HG02884 (cell line): ENCODE results near the gene PCDHGA1.

Experiments
- ATAC-seq: cut with Tn5 transposase; IDR thresholded peaks from one replicate; pipeline ENCODE4 v1.9.1; 2021; ENCODE audit warnings: mild to moderate bottlenecking, moderate library complexity; ENCODE audit not compliant: unreplicated experiment

Gene PCDHGA1

DNA sequence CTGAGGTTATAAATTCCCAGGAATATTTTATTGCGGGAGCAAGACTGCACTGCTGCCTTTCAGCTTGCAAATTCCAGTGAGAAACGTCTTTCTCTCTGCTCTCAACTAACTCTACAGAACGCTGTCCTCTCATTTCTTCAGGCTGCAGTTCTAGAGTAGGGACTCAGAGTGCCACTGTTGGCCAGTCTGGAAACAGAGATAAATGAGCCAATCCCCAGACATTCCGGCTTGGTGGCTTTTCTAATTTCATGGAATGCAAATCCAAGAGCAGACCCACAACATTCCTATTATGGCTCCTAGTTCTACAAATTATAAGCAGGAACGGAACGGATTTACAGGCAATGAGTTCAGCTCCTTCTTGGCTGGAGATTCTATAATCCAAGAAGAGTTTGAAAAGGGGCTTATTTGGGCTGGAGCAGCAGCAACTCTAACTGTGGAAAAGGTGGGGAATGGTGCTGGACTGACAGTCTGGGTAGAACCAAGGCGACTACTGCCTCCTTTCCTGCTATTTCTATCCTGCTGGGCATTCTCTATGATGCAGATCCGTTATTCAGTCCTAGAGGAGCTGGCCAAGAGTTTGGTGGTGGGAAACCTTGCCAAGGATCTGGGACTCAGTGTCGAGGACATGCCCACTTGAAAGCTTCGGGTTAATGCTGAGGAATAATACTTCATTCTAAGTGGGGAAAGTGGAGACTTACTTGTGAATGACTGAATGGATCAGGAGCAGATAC, 109.3 kb downstream of the PCDHGA1 start:
- ATAC-seq, result no peak

DNA sequence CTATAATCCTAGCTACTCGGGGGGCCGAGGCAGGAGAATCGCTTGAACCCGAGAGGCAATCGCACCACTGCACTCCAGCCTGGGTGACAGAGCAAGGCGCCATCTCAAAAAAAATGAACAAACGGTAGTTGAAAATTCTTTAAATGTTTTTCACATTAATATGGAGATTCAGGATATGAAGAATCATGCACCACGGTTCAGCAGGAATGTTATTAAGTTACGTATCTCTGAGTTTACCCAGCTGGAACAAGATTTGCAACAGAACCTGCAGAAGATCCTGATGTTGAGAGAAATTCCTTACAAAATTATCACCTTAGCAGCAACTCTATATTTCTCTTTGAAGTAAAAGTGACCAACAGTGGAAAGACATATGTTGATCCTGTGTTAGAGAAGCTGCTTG, 110.0 kb downstream of the PCDHGA1 start:
- ATAC-seq, result no peak

DNA sequence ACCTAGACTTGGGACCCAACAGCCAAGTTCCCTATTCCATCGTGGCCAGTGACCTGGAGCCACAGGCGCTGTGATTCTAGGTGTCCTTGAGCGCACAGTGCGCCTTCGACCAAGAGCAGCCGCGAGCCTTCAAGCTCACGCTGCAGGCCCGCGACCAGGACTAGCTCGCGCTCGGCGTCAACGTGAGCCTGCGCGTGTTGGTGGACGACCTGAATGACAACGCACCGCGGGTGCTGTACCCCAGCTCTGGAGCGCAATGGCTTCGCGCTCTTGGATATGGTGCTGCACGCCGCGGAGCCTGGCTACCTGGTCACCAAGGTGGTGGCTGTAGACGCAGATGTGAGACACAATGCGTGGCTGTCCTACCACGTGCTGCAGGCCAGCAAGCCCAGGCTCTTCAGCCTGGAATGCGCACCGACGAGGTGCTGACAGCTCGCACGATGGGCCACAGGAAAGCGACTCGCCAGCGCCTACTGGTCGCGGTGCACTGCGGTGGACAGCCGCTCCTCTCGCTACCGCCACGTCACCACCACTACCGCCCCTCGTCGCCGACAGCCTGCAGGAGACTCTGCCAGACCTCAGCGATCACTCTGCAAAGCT, 111.4 kb downstream of the PCDHGA1 start:
- ATAC-seq, result no peak

DNA sequence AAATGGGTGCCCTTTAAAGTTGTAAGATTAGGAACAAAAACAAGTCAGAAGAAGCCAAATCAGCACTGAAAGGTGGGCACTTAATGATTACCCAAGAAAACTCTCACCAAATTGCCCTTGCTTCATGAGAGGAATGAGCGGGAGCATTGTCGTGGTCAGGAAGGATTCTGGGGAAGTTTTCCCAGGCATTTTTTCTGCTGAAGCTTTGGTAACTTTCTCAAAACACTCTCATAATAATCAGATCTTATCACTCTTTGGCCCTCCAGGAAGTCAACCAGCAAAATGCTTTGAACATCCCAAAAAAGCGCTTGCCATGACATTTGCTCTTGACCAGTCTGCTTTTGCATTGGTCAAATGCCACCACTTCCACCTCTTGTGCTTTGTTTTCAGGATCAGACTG, 135.0 kb downstream of the PCDHGA1 start:
- no peak for ATAC-seq

DNA sequence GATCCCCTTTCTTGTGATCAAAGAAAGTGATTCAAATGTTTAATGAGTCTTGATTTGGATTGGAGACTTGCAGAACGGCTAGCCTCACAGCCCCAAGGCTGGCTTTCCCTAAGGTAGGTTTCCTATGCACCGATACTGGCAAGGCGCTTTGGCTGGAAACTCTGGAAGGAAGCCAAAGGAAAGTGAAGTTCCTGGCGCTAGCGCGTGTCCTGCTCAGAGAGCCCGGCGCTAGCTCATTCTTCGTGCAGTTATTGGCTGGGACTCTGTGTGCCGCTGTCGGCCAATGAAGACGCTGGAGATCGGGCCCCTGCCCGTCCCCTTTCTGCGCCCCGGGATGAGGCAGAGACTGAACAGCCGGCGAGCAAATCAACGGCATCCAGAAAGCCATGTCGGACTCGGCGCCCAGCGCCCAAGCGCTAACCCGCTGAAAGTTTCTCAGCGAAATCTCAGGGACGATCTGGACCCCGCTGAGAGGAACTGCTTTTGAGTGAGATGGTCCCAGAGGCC, 145.4 kb downstream of the PCDHGA1 start, which contains the start of gene PCDHGC3:
Gene PCDHGC3, plus strand, starts transcription at position 342 of the 507 bp plus-strand sequence. Its CDS starts 151 bp downstream, at position 493.
- ATAC-seq, result peak; percentile 96

DNA sequence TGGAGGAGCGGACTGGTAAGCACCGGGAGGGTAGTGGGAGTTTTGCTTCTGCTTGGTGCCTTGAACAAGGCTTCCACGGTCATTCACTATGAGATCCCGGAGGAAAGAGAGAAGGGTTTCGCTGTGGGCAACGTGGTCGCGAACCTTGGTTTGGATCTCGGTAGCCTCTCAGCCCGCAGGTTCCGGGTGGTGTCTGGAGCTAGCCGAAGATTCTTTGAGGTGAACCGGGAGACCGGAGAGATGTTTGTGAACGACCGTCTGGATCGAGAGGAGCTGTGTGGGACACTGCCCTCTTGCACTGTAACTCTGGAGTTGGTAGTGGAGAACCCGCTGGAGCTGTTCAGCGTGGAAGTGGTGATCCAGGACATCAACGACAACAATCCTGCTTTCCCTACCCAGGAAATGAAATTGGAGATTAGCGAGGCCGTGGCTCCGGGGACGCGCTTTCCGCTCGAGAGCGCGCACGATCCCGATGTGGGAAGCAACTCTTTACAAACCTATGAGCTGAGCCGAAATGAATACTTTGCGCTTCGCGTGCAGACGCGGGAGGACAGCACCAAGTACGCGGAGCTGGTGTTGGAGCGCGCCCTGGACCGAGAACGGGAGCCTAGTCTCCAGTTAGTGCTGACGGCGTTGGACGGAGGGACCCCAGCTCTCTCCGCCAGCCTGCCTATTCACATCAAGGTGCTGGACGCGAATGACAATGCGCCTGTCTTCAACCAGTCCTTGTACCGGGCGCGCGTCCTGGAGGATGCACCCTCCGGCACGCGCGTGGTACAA, 146.0 kb downstream of the PCDHGA1 start:
- ATAC-seq, result peak; percentile 18

DNA sequence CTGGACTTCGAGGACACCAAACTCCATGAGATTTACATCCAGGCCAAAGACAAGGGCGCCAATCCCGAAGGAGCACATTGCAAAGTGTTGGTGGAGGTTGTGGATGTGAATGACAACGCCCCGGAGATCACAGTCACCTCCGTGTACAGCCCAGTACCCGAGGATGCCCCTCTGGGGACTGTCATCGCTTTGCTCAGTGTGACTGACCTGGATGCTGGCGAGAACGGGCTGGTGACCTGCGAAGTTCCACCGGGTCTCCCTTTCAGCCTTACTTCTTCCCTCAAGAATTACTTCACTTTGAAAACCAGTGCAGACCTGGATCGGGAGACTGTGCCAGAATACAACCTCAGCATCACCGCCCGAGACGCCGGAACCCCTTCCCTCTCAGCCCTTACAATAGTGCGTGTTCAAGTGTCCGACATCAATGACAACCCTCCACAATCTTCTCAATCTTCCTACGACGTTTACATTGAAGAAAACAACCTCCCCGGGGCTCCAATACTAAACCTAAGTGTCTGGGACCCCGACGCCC, 146.8 kb downstream of the PCDHGA1 start:
- no peak for ATAC-seq

DNA sequence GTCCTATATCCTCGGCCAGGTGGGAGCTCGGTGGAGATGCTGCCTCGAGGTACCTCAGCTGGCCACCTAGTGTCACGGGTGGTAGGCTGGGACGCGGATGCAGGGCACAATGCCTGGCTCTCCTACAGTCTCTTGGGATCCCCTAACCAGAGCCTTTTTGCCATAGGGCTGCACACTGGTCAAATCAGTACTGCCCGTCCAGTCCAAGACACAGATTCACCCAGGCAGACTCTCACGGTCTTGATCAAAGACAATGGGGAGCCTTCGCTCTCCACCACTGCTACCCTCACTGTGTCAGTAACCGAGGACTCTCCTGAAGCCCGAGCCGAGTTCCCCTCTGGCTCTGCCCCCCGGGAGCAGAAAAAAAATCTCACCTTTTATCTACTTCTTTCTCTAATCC, 147.5 kb downstream of the PCDHGA1 start:
- no peak for ATAC-seq

DNA sequence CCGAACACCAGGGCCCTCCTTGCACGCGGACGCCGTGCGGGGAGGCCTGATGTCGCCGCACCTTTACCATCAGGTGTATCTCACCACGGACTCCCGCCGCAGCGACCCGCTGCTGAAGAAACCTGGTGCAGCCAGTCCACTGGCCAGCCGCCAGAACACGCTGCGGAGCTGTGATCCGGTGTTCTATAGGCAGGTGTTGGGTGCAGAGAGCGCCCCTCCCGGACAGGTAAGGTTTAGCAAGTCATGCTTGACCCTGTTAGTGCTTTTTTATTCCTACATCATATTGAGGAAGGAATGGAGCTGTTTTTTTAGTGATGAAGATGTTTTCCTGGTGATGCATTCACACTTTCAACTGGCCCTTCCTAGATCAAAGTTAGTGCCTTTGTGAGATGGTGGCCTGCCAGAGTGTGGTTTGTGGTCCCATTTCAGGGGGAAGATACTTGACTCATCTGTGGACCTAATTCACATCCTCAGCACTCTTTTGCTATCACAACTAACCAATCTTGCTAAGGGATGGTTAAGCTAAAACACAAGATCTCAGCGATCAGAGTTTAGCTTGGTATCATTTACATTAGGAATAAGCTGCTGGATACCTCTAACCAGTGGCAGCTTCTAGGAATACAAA, 148.1 kb downstream of the PCDHGA1 start:
- no peak for ATAC-seq

DNA sequence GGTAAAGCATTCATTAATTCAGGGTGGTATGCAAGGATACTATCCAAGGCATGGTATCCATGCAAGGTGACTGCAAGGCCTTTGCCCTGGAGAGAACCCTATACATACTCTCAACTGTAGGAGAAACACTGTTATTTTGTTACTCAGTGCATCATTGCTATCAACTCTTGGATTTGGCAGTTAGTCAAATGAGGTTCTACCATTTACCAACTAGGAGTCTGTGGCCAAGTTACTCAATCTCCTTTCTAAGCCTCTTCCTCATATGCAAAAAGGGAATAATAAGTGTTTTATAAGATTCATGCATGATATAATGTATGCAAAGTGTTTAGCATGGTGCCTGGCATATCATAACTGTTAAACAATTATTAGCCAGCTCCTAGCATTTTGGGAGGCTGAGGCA, 149.5 kb downstream of the PCDHGA1 start:
- no peak for ATAC-seq

DNA sequence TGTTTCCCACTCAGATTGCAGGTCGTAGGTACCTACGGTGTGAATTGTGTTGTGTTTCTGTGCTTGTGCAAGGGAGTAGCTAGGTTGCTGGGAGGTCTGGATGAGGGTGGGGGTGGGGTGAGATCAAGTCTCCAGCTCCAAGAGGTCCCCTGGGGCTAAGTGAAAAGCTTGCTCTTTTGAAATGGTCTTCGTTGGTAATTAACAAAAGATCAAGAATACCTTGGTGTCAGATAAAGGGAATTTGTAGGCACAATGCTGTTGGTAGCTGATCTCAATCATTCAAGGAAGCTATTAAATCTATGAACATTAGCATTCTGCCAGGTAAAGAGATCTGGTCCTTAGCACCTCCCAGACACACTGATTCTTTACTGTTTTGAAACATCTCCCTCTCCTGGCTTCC, 153.6 kb downstream of the PCDHGA1 start:
- ATAC-seq, result no peak

DNA sequence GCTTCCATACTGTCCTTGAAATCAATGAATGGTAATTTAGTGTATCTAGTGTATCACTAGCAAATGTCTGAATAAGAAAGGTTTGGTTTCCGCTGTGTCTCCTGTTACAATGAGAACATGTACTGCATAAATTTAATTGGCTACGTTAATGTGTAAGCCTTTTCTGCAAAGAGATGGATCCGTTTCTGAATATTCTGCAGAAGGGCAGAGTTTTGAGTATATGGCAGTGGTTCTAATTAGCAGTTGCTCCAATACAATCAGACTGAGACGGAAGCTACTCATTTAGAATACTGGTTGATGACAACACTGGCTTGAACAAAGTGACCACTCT, 154.0 kb downstream of the PCDHGA1 start:
- ATAC-seq, result no peak

DNA sequence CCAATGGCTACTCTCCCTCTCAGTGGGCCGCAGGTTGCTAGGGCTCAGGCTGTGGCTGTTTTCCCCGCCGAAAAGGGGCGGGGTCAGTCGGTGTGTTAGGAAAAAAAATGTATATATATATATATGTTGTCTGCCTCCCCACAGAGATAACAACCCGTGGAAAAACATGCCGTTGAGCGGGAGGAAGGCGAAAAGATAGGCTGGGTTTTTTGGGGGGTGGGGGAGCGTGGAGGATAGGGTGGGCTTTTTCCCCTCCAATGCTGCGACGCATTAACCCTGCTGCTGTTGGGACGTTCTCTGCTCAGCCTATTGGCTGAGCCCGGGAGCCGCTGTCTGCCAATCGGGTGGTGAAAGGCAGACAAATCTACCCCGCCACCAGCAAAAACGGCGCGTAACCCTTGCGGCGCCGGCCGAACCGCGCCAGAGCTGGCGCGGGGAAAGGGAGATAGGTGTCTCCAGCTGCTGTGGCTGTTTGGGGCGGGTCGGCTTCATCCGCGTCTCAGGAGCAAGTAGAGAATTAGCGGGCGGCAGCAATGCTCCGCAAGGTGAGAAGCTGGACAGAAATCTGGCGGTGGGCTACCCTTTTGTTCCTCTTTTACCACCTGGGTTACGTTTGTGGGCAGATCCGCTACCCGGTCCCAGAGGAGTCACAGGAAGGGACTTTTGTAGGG, 154.5 kb downstream of the PCDHGA1 start, which contains the start of gene PCDHGC4:
Gene PCDHGC4, plus strand, starts transcription at position 390 of the 671 bp plus-strand sequence. Its CDS starts 144 bp downstream, at position 534.
- peak; percentile 54 for ATAC-seq

DNA sequence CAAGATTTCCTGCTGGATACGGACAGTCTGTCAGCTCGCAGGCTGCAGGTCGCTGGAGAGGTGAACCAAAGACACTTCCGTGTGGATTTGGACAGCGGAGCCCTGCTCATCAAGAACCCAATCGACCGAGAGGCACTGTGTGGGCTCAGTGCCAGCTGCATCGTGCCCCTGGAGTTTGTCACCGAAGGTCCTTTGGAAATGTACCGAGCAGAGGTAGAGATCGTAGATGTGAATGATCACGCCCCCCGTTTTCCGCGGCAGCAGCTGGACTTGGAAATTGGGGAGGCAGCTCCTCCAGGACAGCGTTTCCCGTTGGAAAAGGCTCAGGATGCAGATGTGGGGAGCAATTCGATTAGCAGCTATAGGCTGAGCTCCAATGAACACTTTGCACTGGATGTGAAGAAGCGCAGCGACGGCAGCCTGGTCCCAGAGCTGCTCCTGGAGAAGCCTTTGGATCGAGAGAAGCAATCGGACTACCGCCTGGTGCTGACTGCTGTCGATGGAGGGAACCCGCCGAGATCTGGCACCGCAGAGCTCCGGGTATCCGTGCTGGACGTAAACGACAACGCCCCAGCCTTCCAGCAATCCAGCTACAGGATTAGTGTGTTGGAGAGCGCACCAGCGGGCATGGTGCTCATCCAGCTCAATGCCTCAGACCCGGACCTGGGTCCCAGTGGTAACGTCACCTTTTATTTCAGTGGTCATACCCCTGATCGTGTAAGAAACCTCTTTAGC, 155.2 kb downstream of the PCDHGA1 start:
- ATAC-seq, result peak; percentile 5

DNA sequence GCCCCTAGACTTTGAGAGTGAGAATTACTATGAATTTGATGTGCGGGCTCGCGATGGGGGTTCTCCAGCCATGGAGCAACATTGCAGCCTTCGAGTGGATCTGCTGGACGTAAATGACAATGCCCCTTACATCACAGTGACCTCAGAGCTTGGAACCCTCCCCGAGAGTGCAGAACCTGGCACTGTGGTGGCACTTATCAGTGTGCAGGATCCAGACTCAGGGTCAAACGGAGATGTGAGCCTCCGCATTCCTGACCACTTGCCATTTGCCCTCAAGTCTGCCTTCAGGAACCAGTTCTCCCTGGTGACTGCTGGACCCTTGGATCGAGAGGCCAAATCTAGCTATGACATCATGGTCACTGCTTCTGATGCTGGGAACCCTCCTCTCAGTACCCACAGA, 155.8 kb downstream of the PCDHGA1 start:
- no peak for ATAC-seq

DNA sequence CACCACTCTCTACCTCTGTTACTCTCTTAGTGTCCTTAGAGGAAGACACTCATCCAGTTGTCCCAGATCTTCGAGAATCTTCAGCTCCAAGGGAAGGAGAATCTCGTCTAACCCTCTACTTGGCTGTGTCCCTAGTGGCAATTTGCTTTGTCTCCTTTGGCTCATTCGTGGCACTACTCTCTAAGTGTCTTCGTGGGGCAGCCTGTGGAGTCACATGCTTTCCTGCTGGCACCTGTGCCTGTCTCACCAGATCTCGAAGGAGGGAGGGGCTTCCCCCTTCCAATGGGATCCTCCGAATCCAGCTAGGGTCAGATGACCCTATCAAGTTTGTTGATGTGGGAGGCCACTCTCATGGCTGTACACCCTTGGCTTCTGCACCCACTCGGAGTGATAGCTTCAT, 156.8 kb downstream of the PCDHGA1 start:
- no peak for ATAC-seq

DNA sequence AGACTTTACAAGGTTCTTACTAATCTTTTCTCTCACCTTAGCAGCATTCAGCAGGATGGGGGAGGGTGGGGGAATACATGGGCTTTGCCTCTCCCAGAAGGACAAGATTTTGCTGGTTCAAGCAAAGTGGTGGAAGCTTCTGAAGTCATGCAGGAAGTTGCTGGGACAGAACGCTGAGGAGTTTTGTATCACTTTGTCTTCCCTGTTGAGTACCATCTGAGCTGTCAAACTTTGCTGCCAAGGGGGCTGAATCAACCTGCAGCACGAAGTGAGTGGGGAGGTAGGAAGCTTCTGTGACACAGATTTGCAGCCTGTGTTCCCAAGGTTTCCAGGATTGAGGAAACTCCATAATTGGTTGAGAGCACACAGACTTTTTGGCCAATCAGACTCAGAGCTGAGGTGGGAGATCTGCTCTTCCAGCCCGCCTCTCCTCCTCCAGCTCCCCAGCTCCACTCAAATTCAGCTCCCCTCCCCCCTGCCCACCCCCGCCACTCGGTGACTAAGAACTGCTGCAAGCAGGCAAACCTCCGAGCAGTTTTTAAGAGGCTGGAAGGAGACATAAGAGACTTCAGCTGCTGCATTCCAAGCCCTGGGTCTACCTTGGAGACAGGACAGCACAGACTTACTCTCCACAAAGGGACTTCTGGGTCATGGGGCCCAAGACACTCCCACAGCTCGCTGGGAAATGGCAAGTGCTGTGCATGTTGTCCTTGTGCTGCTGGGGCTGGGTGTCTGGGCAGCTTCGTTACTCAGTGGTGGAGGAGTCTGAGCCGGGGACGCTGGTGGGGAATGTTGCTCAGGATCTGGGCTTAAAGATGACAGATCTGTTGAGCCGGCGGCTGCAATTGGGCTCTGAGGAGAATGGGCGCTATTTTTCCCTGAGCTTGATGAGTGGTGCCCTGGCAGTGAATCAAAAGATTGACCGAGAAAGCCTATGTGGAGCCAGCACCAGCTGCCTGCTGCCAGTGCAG, 158.6 kb downstream of the PCDHGA1 start, which contains the start of gene PCDHGC5:
Gene PCDHGC5, plus strand, starts transcription at position 491 of the 971 bp plus-strand sequence. Its CDS starts 160 bp downstream, at position 651.
- ATAC-seq, result no peak

DNA sequence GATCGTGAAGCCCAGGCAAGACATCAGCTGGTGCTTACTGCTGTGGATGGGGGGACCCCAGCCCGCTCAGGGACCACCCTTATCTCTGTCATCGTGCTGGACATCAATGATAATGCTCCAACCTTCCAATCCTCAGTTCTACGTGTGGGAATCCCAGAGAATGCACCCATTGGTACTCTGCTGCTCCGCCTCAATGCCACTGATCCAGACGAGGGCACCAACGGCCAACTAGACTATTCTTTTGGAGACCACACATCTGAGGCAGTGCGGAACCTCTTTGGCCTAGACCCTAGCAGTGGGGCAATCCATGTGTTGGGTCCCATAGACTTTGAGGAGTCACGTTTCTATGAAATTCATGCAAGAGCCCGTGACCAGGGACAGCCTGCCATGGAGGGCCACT, 159.5 kb downstream of the PCDHGA1 start:
- ATAC-seq, result no peak
